H9 (cell line): ENCODE data around the gene TLE5. TPM values are rescaled to one million over a fixed set of nuclear protein-coding genes. Genes with fewer than 3 reads are reported as not detected.

Source experiments
- DNase-seq: peaks from one replicate; pipeline ENCODE4 v3.0.0-alpha.2; 2017
- H2AFZ ChIP-seq: one replicate; pipeline ENCODE4 v1.6.1; 2013; ENCODE audit warnings: mild to moderate bottlenecking, low read length, control low read depth, moderate library complexity
- H2AK5ac ChIP-seq: 2 replicates; pipeline ENCODE4 v1.6.1; 2013; ENCODE audit warnings: low read length, control low read depth, mixed read lengths; ENCODE audit not compliant: insufficient read length
- H2BK120ac ChIP-seq: one replicate; pipeline ENCODE4 v1.6.1; 2013; ENCODE audit warnings: low read depth, mild to moderate bottlenecking, low read length, control low read depth, inconsistent platforms; ENCODE audit not compliant: poor library complexity, severe bottlenecking
- H2BK12ac ChIP-seq: 2 replicates; pipeline ENCODE4 v1.6.1; 2013; ENCODE audit warnings: low read length, control low read depth, mixed read lengths, low read depth; ENCODE audit not compliant: insufficient read length
- H2BK15ac ChIP-seq: 2 replicates; pipeline ENCODE4 v1.6.1; 2013; ENCODE audit warnings: low read depth, low read length, control low read depth
- H2BK20ac ChIP-seq: one replicate; pipeline ENCODE4 v1.6.1; 2013; ENCODE audit warnings: low read depth, mild to moderate bottlenecking, low read length, control low read depth, inconsistent platforms; ENCODE audit not compliant: poor library complexity, severe bottlenecking
- H2BK5ac ChIP-seq: 2 replicates; pipeline ENCODE4 v1.6.1; 2013; ENCODE audit warnings: low read length, control low read depth, mixed read lengths; ENCODE audit not compliant: insufficient read length
- H3K14ac ChIP-seq: 2 replicates; pipeline ENCODE4 v1.6.1; 2013; ENCODE audit warnings: low read length, control low read depth; ENCODE audit not compliant: insufficient read depth
- H3K18ac ChIP-seq: 2 replicates; pipeline ENCODE4 v1.6.1; 2013; ENCODE audit warnings: low read depth, mild to moderate bottlenecking, mixed read lengths, low read length, control low read depth; ENCODE audit not compliant: insufficient read length
- H3K23ac ChIP-seq: 2 replicates; pipeline ENCODE4 v1.6.1; 2013; ENCODE audit warnings: low read length, control low read depth, mixed read lengths, low read depth; ENCODE audit not compliant: insufficient read length
- H3K23me2 ChIP-seq: 2 replicates; pipeline ENCODE4 v1.6.1; 2013; ENCODE audit warnings: low read depth, mild to moderate bottlenecking, mixed read lengths, low read length, control low read depth; ENCODE audit not compliant: insufficient read length, poor library complexity, severe bottlenecking
- H3K27ac ChIP-seq: 2 replicates; pipeline ENCODE4 v1.5.1; 2013; ENCODE audit warnings: low read length, control low read depth, mixed read lengths, low read depth; ENCODE audit not compliant: insufficient read length
- H3K27me3 ChIP-seq: 2 replicates; pipeline ENCODE4 v1.6.1; 2013; ENCODE audit warnings: low read length, control low read depth, inconsistent platforms; ENCODE audit not compliant: insufficient read depth
- H3K4ac ChIP-seq: 2 replicates; pipeline ENCODE4 v1.6.1; 2013; ENCODE audit warnings: low read depth, mild to moderate bottlenecking, control low read depth, inconsistent platforms, low read length, moderate library complexity
- H3K4me1 ChIP-seq: 2 replicates; pipeline ENCODE4 v1.6.1; 2013; ENCODE audit warnings: low read length, control low read depth, inconsistent platforms; ENCODE audit not compliant: insufficient read depth
- H3K4me2 ChIP-seq: 2 replicates; pipeline ENCODE4 v1.6.1; 2013; ENCODE audit warnings: low read length, control low read depth, mixed read lengths; ENCODE audit not compliant: insufficient read length, insufficient read depth
- H3K56ac ChIP-seq: 2 replicates; pipeline ENCODE4 v1.6.1; 2013; ENCODE audit warnings: low read depth, mild to moderate bottlenecking, mixed read lengths, low read length, control low read depth; ENCODE audit not compliant: insufficient read length
- H3K79me1 ChIP-seq: 2 replicates; pipeline ENCODE4 v1.6.1; 2013; ENCODE audit warnings: low read depth, mild to moderate bottlenecking, moderate library complexity, low read length, control low read depth, inconsistent platforms; ENCODE audit not compliant: insufficient read depth, poor library complexity, severe bottlenecking
- H3K79me2 ChIP-seq: 2 replicates; pipeline ENCODE4 v1.6.1; 2013; ENCODE audit warnings: low read length, control low read depth, inconsistent platforms; ENCODE audit not compliant: insufficient read depth
- H3K9ac ChIP-seq: 2 replicates; pipeline ENCODE4 v1.6.1; 2013; ENCODE audit warnings: low read length, control low read depth, mixed read lengths; ENCODE audit not compliant: insufficient read length; ENCODE audit errors: extremely low read depth
- H3K9me3 ChIP-seq: one replicate; pipeline ENCODE4 v1.6.1; 2013; ENCODE audit warnings: low read depth, low read length, inconsistent platforms; ENCODE audit not compliant: control insufficient read depth
- H3T11ph ChIP-seq: one replicate; pipeline ENCODE4 v1.6.1; 2013; ENCODE audit warnings: mild to moderate bottlenecking, low read length, control low read depth, inconsistent platforms
- H4K20me1 ChIP-seq: one replicate; pipeline ENCODE4 v1.6.1; 2013; ENCODE audit not compliant: control insufficient read depth, insufficient read length, insufficient read depth
- H4K5ac ChIP-seq: 2 replicates; pipeline ENCODE4 v1.6.1; 2013; ENCODE audit warnings: low read depth, mild to moderate bottlenecking, mixed read lengths, low read length, control low read depth; ENCODE audit not compliant: insufficient read length
- H4K8ac ChIP-seq: replicated peaks from 2 replicates; pipeline ENCODE4 v1.6.1; 2013; ENCODE audit warnings: low read length, control low read depth, mixed read lengths, low read depth; ENCODE audit not compliant: insufficient read length
- H4K91ac ChIP-seq: 2 replicates; pipeline ENCODE4 v1.6.1; 2013; ENCODE audit warnings: low read depth, mild to moderate bottlenecking, moderate library complexity, mixed read lengths, low read length, control low read depth; ENCODE audit not compliant: insufficient read length
- H3K27ac Mint-ChIP-seq, 3 experiments: 2 replicates in 2 of 3; 3 replicates in 1 of 3; pipeline ENCODE4 v1.8.0; 2020 to 2021; ENCODE audit warnings: mixed read lengths in 3 of 3, mild to moderate bottlenecking in 1 of 3, moderate library complexity in 1 of 3
- H3K27me3 Mint-ChIP-seq: 2 replicates; pipeline ENCODE4 v1.8.0; 2021; ENCODE audit warnings: low read depth, mild to moderate bottlenecking, moderate library complexity, mixed read lengths
- H3K36me3 Mint-ChIP-seq, 3 experiments: 2 replicates in 2 of 3; 3 replicates in 1 of 3; pipeline ENCODE4 v1.8.0; 2020 to 2021; ENCODE audit warnings: low read depth in 3 of 3, mixed read lengths in 3 of 3; ENCODE audit not compliant: insufficient read depth in 1 of 3
- H3K4me1 Mint-ChIP-seq, 2 experiments: 2 replicates each; pipeline ENCODE4 v1.8.0; 2020; ENCODE audit warnings: mixed read lengths in 2 of 2
- H3K4me3 Mint-ChIP-seq, 2 experiments: 2 replicates in 1 of 2; 3 replicates in 1 of 2; pipeline ENCODE4 v1.8.0; 2020 to 2021; ENCODE audit warnings: mild to moderate bottlenecking in 2 of 2, mixed read lengths in 2 of 2, moderate library complexity in 1 of 2
- H3K9me3 Mint-ChIP-seq, 2 experiments: 2 replicates in 1 of 2; 3 replicates in 1 of 2; pipeline ENCODE4 v1.8.0; 2020; ENCODE audit warnings: mild to moderate bottlenecking in 2 of 2, mixed read lengths in 2 of 2, moderate library complexity in 1 of 2
- CTCF ChIP-seq: fragments of 200-600 bp; sonication (generic); conservative IDR thresholded peaks from 3 replicates; pipeline ENCODE4 v1.8.0; 2021; ENCODE audit warnings: antibody characterized with exemption, mild to moderate bottlenecking
- WGBS: extraction: QIAGEN DNeasy Blood & Tissue Kit; methylation state at CpG from one replicate; pipeline ENCODE4 v1.1.7; 2013; ENCODE audit warnings: missing lambda C conversion rate, low lambda C conversion rate, mixed read lengths; ENCODE audit not compliant: insufficient read length; ENCODE audit errors: extremely low coverage; 5-methylcytosine and 5-hydroxymethylcytosine counted together
- long read RNA-seq: library from polyadenylated mRNA; unstranded; transcript quantifications from one replicate; pipeline ENCODE4 v2.0.0, GENCODE V29; 2020
- total RNA-seq: library from RNA; stranded (reverse); gene quantifications from 2 replicates; pipeline ENCODE4 v1.2.1, GENCODE V29; 2021

Gene TLE5
- 218 and 221 TPM in 2 replicates for total RNA-seq
- long read RNA-seq, transcript AES-207 (6 exons, 942 nt): minor isoform, 8 of 84 reads
- long read RNA-seq, transcript AES-201 (7 exons, 1,884 nt): major isoform, 35 of 84 reads
- long read RNA-seq, transcript AES-202 (7 exons, 1,608 nt): minor isoform, 13 of 84 reads
- long read RNA-seq, partial matches to known transcripts: 15 of 84 reads
- long read RNA-seq, other reads (novel, unspliced or antisense): 6 of 84 reads

DNA sequence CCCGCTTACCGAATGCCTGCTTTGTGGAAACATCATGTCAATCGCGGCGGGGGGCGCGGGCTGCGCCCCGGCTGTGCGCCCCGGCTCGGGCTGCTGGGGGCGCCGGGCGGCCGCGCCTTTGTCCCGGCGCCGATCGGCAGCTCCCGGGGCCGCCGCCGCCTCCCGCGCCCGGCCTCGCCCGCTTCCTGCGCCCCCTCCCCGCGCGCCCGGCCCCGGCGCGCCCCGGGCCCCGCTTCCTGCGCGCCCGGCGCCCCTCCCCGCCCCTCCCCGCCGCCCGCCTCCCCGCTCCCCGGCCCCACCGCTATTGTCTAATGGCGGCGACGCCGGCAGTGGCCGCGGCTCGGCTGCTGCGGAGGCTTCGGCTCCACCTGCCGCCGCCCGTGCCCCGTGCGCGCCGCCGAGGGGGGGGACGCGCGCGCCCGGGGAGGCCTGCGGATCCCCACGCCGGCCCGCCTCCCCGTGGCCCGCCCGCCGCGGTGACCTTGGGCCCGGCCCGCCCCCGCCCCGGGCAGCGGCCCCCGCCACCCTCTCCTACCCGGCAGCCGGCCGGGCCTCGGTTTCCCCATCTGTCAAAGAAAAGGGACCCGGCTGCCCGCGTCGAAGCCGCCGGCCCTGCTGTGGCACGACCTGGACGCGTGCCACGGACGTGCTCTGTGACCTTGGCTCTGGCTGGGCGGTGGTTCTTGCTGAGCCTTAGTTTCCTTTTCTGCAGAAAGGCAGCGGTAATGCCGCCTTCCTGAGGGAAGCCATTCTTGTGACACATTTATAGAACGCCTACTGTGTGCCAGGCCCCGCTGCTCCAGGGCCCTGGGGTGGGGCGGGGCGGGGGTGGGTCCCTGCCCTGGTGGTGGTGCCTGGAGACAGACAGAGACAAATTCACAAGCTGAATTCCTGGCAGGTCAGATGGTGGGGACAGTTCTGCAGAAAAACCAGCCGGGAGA lies at the start of gene TLE5:
Gene TLE5 (minus strand): TSS at position 331 of the 941 bp plus-strand sequence. CDS start 295 bp downstream, at position 36.
- H2BK15ac ChIP-seq: no peak within 1 kb of the TSS; the same call in 1 of the 2 replicates
- no peak within 1 kb of the TSS for H2BK120ac ChIP-seq
- H3T11ph ChIP-seq: no peak within 1 kb of the TSS
- no peak within 1 kb of the TSS for H2AK5ac ChIP-seq
- no peak within 1 kb of the TSS for H4K8ac ChIP-seq
- H3K27me3 Mint-ChIP-seq: peaks cover 3% of the 10 kb centered on the region
- H3K4ac ChIP-seq: no peak within 1 kb of the TSS
- H3K36me3 Mint-ChIP-seq: peaks cover 8 to 31% (median 30%) of the 10 kb centered on the region in 3 experiments; a peak in 6 of 7 replicates
- H2BK5ac ChIP-seq: no peak within 1 kb of the TSS
- no CpG with 5 or more reads among the region's 111 CpGs for WGBS
- no peaks in the 10 kb centered on the region for H4K20me1 ChIP-seq
- no peaks in the 10 kb centered on the region for H3K79me1 ChIP-seq
- DNase-seq: no peak
- H3K14ac ChIP-seq: peak within 1 kb of the TSS; percentile 75
- H3K4me1 ChIP-seq: no peaks in the 10 kb centered on the region; the same call in 1 of the 2 replicates
- H3K9me3 ChIP-seq: no peaks in the 10 kb centered on the region
- H4K5ac ChIP-seq: no peak within 1 kb of the TSS
- TF ChIP-seq CTCF: no peak
- peaks cover 12 to 28% of the 10 kb centered on the region in 2 experiments for H3K4me1 Mint-ChIP-seq
- H3K4me3 Mint-ChIP-seq: peak within 1 kb of the TSS; percentile 67 to 86
- peak within 1 kb of the TSS; percentile 46 for H3K4me2 ChIP-seq
- H2AFZ ChIP-seq: no peak within 1 kb of the TSS
- 0 out of 2 replicates have a peak, but pooled peaks cover 2% of the 10 kb centered on the region for H3K79me2 ChIP-seq
- H2BK12ac ChIP-seq: no peak within 1 kb of the TSS
- H3K27me3 ChIP-seq: no peaks in the 10 kb centered on the region
- no peak within 1 kb of the TSS for H4K91ac ChIP-seq
- H3K23me2 ChIP-seq: no peaks in the 10 kb centered on the region
- no peak within 1 kb of the TSS for H3K9ac ChIP-seq
- H3K56ac ChIP-seq: no peak within 1 kb of the TSS
- no peak within 1 kb of the TSS for H2BK20ac ChIP-seq
- no peak within 1 kb of the TSS for H3K27ac Mint-ChIP-seq
- H3K23ac ChIP-seq: no peak within 1 kb of the TSS
- no peak within 1 kb of the TSS for H3K27ac ChIP-seq
- peak within 1 kb of the TSS; percentile 14 for H3K18ac ChIP-seq
- H3K9me3 Mint-ChIP-seq: no peaks in the 10 kb centered on the region
